ENCODE data around the gene DCBLD1. TPM values are rescaled to one million over a fixed set of nuclear protein-coding genes. Genes with fewer than 3 reads are reported as not detected.

The DCBLD1 gene
- total and polyA plus RNA-seq, 9 of the 15 experiments (the other 6 are each of a cell fraction or from before 2014, with no cell fraction given), result 0.80 to 8.5 (median 6.8) TPM

- TF ChIP-seq ATF6 (CRISPR knock-in tag; IDR thresholded peaks at IDR 0.05) (no peak), RBM34 (IDR thresholded peaks at IDR 0.05; ENCODE audit: borderline replicate concordance, insufficient read depth, low read length) (no peak)
Observed at GRCh38 chr6:117506907-117507306, 24.4 kb downstream of the DCBLD1 start (continued).

GRCh38 chr6:117508450-117508971, 26.0 kb downstream of the DCBLD1 start:
- Histone ChIP-seq H3K79me2 (ENCODE audit: control insufficient read depth, insufficient read depth, low read length) (no peaks in the 10 kb centered on the region), H2AFZ (ENCODE audit: low read depth, low read length) (no peak overlapping the region), H3K4me3 (no peak overlapping the region), H3K9me3 (replicated peaks; ENCODE audit: control insufficient read depth, insufficient read depth, low read depth, low read length) (no peaks in the 10 kb centered on the region), H3K9ac (ENCODE audit: insufficient read depth in 1 of 2, low read depth in 2 of 2, low read length in 2 of 2) (no peak overlapping the region), H3K27ac (ENCODE audit: extremely low read depth, low read depth, low read length) (no peak overlapping the region), H3K4me1 (replicated peaks in 1 of 2; ENCODE audit: control insufficient read depth in 2 of 2, insufficient read depth in 2 of 2, low read length in 2 of 2) (no peaks in the 10 kb centered on the region), H3K4me2 (ENCODE audit: insufficient read depth, low read length) (no peak overlapping the region), H3K9me1 (ENCODE audit: control insufficient read depth, insufficient read depth, low read length) (no peaks in the 10 kb centered on the region), H4K20me1 (replicated peaks; ENCODE audit: control insufficient read depth, insufficient read depth, low read length) (no peaks in the 10 kb centered on the region), H3K36me3 (ENCODE audit: control insufficient read depth, insufficient read depth, low read length) (peaks cover 7% of the 10 kb centered on the region; the same call in 1 of the 3 replicates), H3K27me3 (ENCODE audit: control insufficient read depth in 2 of 2, insufficient read depth in 2 of 2, low read length in 2 of 2) (no peaks in the 10 kb centered on the region)
- TF ChIP-seq HOXB6 (CRISPR knock-in tag; IDR thresholded peaks at IDR 0.05; ENCODE audit: borderline replicate concordance) (no peak), CREB5 (CRISPR knock-in tag; IDR thresholded peaks at IDR 0.05) (no peak), ETV1 (tag; conservative IDR thresholded peaks at IDR 0.05; ENCODE audit: low read depth) (no peak)
- in situ Hi-C loops (cut with MboI), result no loop called here
- ChIA-PET CTCF (ENCODE audit: low intra/inter-chr PET ratio) (no interaction called here), POLR2A (interaction anchor here (0.7 kb wide), 1 partner anchor 22 kb away, joined by 3 read pairs; no protein-coding TSS in a partner anchor)
- DNase-seq (ENCODE audit: extremely low read depth in 1 of 4, low spot score in 3 of 4), result no peak
- no peak for ATAC-seq
- intact Hi-C loops (cut with micrococcal nuclease), result no loop called here
- no TSS peak for BruUV-seq (replicated peaks)
- 46% methylated on average over 4 of the region's 4 CpGs for WGBS (ENCODE audit: insufficient coverage, low coverage, missing lambda C conversion rate)
- no peak for FAIRE-seq
